ENCODE results near the gene OR2F1. TPM values are rescaled to one million over a fixed set of nuclear protein-coding genes. Genes with fewer than 3 reads are reported as not detected.

OR2F1 gene, protein sequence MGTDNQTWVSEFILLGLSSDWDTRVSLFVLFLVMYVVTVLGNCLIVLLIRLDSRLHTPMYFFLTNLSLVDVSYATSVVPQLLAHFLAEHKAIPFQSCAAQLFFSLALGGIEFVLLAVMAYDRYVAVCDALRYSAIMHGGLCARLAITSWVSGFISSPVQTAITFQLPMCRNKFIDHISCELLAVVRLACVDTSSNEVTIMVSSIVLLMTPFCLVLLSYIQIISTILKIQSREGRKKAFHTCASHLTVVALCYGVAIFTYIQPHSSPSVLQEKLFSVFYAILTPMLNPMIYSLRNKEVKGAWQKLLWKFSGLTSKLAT
- not detected for total RNA-seq

DNA sequence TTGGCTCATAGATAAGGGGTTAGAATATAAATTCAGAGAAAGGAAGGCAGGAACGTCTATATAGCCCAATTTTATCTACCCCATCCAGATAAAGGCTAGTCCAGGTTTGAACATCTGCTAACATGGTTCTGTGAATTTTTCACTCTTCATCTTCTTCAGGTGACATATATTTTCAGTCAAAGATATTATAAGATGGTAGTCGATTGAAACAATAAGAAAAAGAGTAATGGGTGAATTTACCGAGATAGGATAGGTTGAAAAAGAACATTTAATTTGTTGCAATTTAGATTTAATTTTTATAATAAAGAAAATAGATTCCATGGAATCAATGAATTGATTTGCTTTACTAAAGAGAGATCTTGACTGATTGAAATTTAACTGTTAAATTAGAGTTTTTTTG is at the start of gene OR2F1:
Gene OR2F1 (plus strand): TSS at position 301 of the 400 bp plus-strand sequence. CDS start 5,127 bp downstream, outside the sequence.
- no peak for DNase-seq

DNA sequence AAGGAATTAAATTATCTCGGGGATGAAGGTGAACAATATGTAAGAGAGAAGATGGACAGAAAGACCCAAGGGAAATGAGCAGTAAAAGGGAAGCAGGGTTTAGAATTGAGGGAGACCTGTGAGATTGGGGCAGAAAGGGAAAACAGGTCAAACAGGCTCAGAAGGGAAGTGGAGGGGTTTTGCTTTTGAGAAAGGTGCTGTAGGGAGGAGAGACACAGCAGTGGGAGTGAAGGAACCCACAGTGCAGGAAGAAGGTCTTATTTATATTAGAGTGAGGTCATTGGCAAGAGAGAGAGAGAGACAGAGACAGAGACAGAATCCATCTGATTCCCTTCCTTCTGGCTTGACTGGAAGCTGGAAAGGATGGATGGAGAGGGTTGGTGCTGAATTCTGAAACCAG is 49.1 kb upstream of the OR2F1 start:
- DNase-seq, result no peak

DNA sequence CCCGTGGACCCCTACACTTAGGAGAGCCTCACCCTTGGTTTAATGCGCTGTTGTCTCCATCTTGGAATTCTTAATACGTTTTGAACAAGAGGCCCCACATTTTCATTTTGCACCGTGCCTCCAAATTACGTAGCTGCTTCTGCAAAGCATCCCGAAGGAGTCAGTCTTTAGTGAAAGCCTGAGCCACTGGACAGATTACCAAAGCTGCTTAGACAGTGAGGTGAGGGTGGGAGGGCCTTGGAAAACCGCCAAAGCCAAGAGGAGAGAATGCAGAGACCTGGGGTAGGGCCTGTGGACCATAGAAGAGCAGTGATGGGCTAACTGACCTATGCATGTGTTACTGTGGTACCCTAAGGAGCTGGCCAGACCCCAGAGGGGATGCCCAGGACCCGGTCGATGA is 48.5 kb upstream of the OR2F1 start:
- DNase-seq, result no peak

DNA sequence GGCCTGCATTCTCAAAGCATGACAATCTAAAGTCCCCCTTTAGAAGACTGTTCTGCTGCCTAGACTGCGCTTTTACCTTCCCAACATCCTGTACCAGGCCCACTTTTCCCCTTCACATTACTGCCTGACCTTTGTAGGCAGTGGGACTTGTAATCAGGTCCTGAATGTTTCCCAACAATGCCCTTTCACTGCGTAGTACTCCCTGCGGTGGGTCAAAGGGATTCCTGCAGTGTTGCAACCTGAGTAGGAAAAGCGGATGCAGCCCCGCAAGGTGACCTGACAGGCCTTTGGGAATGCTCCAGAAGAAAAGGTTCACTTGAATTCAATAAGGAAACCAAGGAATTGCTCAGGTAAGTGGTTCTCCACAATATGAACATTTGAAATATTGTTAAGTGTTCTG is 47.7 kb upstream of the OR2F1 start:
- DNase-seq, result no peak

DNA sequence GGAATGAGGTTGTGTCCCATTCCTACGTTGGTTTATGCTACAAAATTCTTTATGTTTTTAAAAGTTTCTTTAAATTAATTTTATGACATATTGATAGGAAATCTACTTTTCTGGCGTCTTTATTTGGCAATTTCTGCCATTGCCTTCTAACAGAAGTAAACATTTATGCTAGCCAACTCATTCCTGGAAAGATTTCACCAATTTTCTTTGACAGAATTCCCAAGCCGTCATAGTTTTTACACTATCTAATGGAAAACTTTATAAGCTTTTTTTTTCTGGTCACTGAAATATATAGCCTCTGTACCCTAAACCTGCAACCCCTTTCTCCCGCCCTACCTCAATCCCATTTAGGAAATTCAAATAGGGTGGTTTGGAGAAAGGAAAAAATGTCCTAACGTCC is 46.5 kb upstream of the OR2F1 start:
- no peak for DNase-seq

DNA sequence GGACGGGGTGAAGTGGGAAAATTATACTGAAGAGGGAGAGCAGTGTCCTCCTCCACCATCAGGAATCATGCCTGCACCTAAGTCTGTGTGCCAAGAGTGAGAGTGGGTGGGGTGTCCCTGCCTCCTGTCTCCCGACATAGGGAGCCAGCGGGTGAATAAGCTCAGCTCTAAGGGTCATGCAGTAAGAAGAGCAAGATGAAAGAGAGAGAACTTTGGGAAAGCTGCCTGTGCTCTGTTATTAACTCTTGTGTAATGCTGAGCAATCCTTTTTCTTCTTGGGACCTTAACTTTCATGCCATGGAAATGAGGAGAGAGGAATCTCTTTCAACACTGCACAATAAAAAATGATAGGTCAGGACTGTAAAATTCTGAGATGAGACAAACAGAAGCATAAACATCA is 44.8 kb upstream of the OR2F1 start:
- DNase-seq, result no peak

DNA sequence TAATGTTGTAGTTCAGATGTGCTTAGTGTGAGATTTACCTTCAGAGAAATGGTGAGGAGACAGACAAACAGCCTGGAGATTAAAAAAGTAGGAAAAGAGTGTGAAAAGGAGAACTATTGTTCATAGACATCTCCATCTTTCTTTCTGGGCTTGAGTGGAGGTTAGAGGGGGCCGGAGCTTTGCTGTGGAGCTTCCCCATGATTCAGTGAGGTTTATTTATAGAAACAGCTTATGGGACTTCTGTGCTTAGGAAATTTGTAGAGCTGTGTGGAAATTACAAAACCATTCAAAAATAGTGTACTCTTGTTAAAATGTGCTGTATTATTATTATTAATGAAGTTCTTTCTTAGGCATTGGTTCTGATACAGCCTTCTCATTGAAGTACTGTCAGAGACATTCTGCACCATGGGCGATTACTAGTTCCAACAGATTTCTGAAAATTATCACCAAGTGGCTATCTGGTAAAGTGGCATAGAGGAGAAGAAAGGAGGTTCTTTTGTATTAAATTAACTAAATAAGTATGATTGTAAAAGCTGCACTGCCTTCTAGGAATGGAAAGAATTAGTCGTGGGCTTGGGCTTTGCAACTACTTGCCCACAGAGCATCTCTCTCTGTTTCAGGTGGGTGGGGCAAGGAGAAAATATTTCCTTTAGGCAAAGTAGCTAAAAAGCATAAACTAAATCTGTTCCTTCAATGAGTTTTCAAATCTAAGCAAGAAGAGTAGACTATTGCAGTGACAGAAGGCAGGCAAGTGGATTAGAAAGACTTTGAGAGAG is 44.0 kb upstream of the OR2F1 start:
- no peak for DNase-seq

DNA sequence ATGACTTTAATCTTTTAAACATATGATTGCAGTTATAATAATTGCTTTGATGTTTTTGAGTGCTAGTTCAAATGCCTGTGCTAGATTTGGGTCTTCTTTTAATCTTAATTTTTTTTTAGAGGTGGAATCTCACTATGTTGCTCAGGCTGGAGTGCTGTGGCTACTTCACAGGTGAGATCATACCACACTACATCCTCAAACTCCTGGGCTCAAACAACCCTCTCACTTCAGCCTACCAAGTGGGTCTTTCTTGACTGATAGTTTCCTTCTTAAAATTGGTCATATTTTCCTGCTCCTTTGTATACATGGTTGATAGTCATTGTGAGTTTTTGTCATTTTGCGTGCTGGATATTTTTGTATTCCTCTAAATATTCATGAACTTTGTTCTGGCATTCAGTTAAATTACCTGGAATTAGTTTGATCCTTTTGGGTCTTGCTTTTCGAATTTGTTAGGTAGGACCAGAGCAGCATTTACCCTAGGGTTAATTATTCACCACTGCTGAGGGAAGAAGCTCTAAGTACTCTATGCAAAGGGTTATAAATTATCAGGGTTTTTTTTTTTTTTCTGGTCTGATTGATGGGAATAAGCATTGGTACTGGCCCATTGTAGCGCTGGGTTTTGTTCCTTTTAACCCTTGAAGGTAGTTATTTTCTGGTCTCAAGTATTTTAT is 40.6 kb upstream of the OR2F1 start:
- no peak for DNase-seq

DNA sequence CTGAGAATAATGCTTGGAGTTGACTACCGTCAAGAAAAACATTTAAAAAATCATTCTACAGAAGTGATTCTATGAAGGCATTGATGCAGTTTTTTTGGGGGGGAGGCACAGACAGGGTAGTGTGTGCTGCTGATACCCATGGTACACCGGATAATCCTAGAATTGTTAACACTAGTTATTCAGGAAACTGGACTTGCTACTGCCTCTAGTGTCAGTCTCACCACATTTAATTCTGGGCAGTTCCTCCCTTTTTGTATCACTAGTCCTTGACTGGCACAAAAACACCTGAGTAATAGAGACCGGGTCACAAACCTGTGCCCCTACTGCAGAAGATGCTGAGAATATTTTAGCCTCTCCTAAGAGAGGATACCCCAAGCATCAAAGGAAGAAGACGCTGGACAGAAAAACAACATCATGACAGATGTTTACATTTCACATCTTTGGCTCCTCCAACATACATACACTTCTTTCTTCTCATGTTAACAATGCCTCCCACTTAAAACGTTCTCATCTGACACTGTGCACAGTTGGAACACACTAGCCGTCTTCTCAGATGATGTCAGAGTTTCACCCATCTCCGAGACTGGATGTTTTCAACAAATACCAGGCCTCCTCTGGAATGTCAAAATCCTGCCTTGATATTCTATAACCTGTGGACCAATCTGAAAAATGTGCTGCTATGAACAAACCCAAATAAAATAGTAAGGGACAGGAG is 39.5 kb upstream of the OR2F1 start:
- DNase-seq, result no peak

DNA sequence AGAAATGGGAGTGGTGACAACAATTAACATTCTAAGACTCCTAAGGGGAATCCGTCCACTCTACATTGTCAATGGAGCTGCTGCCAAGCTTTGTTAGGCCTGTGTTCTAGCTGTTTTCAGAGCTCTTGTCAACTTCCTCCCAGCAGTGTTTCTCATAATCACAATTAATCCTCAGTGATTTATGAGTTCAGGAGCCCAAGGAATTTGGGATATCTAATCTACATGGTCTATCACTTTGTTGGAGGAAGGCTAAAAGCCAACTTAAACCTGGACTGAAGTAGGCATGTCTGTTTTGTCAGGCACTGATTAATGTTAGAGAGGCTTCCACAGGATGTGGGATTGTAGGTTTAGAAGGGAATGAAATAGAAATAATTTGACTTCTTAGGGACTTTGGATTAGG is 29.8 kb upstream of the OR2F1 start:
- no peak for DNase-seq

DNA sequence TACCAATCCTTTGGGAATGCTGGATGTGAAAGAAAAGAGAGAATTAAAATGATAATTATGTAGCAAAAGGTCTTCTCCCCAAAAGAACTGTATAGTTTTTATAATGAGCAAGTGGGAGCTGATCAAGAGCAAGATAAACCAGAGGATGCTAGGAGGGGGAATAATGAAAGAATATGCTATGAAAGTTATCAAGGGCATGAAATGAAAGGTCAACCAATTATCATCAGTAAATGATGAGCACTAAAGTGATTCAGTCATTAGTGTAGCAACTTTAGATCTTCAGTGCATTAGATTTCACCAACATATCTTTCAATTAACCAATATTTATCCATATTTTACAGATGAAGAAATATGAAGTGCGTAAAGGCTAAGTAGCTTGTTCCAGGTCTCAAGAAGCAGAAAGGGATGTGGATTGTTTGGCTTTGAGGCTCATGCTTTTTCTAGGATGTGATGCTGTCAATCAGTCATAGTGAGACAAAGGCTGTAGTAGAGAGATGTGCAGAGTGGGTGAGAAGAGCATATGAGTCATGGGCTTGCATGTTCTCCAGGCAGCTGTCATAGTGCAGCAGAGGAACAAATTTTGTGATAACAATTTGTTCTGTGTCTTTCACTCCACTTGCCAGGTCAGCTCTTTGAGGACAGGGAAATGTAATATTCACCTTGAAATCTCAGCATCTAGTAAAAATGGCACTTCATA is 25.3 kb upstream of the OR2F1 start:
- no peak for DNase-seq

DNA sequence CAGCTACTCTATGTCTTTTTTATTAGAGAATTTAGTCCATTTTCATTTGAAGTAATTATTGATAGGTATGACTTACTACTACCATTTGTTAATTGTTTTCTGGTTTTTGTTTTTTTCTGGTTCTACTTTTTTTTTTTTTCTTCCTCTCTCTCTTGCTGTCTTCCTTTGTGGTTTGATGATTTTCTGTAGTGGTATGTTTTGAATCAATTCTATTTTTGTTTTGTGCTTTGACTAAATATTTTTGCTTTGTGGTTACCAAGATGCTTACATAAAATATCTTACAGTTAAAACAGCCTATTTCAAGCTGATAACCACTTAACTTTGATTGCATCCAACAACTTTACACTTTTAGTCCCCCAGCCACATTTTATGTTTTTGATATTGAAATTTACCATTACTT is 22.9 kb upstream of the OR2F1 start:
- no peak for DNase-seq

DNA sequence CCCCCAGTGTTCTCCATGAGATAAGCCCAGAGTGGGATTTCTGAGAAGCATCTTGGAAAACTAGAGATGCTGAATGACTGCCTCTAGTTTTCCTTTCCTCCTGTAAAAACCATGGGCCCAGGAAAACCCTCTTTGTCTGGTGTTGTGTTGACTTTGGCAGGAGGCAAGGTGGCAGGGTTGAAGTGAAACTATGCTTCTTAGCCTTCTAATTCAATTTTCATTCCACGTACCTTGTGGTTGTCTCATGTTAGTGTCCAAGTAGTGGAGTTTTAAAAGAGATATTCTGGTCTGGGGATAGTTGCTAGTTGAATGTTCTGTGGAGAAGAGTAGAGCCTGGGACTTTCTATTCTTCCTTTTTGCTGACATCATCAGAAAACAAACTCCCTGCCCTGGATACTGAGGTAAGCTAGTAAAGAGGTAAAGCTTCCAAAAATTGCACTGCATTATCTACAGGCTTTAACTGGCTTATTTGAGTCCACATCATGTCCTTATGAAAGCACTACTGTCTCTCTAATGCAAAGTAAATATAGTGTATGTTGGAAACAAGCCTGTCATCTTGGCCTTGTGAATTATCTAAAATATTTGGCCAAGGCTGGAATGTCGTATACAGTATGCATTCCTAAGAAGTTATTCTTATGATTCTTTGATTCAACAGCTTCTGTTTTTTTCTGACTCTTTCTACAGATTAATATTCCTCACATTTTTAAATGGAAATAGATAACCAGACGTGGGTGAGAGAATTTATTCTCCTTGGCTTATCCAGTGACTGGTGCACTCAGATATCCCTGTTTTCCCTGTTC is 19.9 kb upstream of the OR2F1 start, which contains the start of gene OR2F2:
Gene OR2F2 (plus strand): TSS at position 708 of the 800 bp plus-strand sequence. CDS start 0 bp downstream, at position 708.
- no peak for DNase-seq

DNA sequence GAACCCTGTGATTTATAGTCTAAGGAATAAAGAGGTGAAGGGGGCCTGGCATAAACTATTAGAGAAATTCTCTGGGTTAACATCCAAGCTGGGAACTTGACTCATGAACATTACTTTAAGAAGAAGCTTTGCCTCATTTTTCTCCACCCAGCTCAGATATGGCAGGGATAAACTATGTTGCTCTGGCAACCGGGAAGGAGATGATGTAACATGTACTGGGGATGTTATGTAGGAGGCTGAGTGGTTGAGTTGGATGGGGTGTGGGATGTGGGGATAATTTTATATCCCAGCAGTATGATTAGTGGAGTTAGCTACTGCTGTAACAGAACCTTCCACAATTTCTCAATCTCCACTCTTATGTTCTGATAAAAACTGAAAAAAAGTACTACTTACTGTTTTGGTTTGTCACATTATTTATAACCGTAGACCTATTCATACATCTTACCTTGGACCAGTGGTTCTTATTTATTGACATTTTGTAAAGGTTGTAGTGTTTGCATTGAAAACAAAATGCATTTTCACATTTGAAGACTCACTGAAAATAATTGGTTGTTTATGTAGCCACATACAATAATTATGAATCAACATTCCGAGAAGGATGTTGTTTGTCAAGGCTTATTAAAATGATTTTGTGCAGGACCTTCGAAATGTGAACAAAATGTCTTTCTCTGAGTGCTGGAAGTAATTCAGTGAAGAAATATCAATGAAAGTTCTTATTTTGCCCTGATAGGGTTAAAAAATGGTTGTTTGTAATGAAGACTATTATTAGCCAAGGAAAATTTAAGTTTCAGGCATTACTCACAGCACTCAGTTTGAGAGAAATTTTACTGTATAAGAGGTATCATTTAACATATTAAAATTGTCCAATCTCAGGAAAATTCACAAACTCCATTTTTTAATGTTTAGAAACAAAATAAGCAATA is 18.3 kb upstream of the OR2F1 start:
- no peak for DNase-seq

DNA sequence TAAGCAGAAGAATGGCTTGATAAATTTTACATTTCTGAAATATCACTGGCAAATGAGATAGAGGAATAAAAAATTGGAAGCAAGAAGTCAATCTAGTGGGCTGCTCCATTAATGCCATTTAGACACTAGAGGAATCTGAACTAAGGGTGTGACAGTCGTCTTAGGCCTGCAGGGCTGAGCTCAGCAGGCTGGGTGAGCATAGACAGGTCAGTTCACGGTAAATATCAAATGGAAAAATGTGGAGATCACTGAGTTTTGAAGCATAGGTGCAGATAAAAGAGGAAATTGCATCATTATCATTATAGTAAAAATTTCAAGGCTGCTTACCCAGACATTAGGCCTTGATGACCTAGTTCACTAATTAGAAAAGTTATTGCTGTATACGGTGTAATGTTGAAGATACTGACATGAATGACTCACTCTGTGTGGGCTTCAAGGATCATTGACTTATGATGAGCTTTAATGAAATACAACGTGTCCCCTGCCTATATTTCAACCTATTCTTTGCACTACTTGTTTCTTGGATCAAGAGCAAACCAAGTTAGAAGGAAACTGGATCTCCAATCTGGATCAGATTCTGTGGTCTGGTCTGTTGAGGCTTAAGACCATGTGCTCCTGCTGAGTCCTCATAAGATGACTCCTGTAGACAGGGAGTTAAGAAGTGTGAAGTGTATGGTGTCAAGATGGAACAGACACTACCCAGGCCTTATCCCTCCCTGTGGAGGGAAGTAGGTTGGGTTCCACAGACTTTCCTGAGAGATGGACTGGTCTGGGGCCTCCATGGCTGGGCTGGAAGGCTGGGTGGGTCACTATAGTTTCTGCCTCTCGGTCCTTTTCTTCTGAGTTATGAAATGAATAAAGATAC is 16.0 kb upstream of the OR2F1 start:
- DNase-seq, result no peak

DNA sequence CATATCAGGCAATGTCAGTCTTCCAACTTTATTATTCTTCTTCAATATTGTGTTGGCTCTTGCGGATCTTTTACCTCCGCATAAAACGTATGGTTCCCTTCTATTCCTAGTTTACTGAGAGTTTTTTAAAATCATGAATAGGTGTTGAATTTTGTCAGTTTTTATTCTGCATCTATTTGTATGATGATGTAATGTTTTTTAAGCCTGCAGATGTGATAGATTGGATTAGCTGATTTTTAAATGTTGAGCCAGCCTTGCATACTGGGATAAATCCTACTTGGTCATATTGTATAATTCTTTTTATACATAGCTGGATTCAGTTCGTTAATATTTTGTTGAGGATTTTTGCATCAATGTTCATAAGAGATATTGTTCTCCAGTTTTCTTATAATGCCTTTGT is 9.2 kb upstream of the OR2F1 start:
- DNase-seq, result no peak

DNA sequence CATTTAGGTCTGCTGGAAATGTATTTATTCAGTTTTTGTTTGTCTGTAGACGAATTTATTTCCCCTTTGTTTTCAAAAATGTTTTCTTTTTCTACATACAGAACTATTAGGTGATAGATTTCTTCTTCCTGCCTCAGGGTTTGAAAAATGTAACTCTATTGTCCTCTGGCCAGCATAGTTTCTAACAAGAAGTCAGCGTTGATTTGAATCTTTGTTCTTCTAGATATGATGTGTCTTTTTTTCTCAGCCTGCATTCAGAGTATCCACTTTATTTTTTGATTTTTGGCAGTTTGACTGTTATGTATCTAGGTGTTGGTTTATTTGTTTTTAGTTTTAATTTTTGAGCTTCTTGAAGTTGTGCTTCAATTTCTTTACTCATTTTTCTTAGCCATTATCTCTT is 7.5 kb upstream of the OR2F1 start:
- DNase-seq, result no peak

DNA sequence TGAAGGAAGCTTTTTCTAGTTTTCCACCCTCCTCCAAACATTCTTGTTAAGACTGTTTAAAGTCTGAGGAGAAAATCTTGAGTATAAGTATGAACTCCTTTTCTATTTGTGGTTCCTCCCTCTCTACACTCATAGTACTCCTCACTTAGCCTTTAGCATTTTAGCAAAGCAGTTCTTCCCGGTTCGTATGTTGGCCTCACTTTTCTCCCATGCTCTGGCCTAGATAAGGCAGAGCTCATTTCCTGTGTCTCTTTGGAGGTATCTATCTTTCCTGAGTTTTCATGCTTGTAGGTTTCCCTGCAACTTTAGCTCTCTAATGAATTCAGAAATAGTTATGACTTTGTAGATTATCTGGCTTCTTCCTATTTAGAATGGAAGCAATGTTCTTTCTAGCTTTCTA is 5.9 kb upstream of the OR2F1 start:
- DNase-seq, result no peak

DNA sequence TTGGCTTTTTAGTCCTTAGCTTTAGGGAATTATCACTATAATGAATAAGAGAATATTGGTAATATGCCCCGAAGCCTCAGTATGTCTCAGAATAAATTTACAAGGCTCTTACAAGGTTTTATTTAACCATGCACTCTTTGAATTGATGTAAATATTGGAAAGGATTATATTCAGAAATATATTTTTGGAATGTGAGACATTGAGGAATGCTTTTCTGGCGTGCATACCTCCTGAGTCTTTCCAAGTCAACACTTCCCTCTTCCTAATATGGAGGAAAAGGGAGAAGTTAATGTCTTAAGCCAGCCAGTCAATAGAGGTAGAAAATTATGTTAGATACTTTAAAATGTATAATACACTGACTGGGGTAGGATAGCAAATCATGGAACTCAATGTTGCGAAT is 1.2 kb upstream of the OR2F1 start:
- DNase-seq, result no peak
